PC-9 (cell line): ENCODE measurements around the gene MASP2. TPM values are rescaled to one million over a fixed set of nuclear protein-coding genes. Genes with fewer than 3 reads are reported as not detected.

ENCODE experiments used
- BruUV-seq: library from RNA; stranded (reverse); fragments of 400-500 nt; replicated peaks from 2 replicates; lab custom pipeline; 2021; lab: Mats Ljungman, UMichigan
- CTCF ChIA-PET: fragments of 300-600 bp; sonication (Branson Sonifier 250); formaldehyde crosslinking; loops from one replicate; lab custom pipeline; 2022; ENCODE audit warnings: antibody characterized with exemption; lab: Charles Lee
- POLR2A ChIA-PET: fragments of 300-600 bp; sonication (Branson Sonifier 250); formaldehyde crosslinking; loops from one replicate; lab custom pipeline; 2022; ENCODE audit warnings: antibody characterized with exemption; ENCODE audit not compliant: unreplicated experiment; lab: Charles Lee
- DNase-seq, 2 experiments: peaks; one replicate each; pipeline versions ENCODE4 v3.0.0 to v3.0.0-alpha.2; 2015 to 2022; ENCODE audit warnings: mixed read lengths in 1 of 2
- H2AFZ ChIP-seq: fragments of 200-600 bp; sonication (generic); 2 replicates; pipeline ENCODE4 v1.8.1; 2017; ENCODE audit warnings: antibody characterized with exemption
- H3F3A ChIP-seq: fragments of 200-600 bp; sonication (generic); 2 replicates; pipeline ENCODE4 v1.8.1; 2017; ENCODE audit warnings: antibody characterized with exemption, mild to moderate bottlenecking, low read depth; ENCODE audit not compliant: insufficient read depth
- H3K27ac ChIP-seq: fragments of 200-600 bp; sonication (generic); 2 replicates; pipeline ENCODE4 v1.6.1; 2016; ENCODE audit warnings: mixed run types
- H3K27me3 ChIP-seq: fragments of 200-600 bp; sonication (generic); 2 replicates; pipeline ENCODE4 v1.6.1; 2016; ENCODE audit warnings: low read depth, mixed run types; ENCODE audit not compliant: insufficient read depth
- H3K36me3 ChIP-seq: fragments of 200-600 bp; sonication (generic); 2 replicates; pipeline ENCODE4 v1.6.1; 2016; ENCODE audit warnings: low read depth, mixed run types
- H3K4me1 ChIP-seq: fragments of 200-600 bp; sonication (generic); replicated peaks from 2 replicates; pipeline ENCODE4 v1.6.1; 2016; ENCODE audit warnings: mixed run types; ENCODE audit not compliant: insufficient read depth
- H3K4me2 ChIP-seq: fragments of 200-600 bp; sonication (generic); 2 replicates; pipeline ENCODE4 v1.6.1; 2017; ENCODE audit warnings: mixed run types
- H3K4me3 ChIP-seq: fragments of 200-600 bp; sonication (generic); 2 replicates; pipeline ENCODE4 v1.6.1; 2016; ENCODE audit warnings: mixed run types
- H3K79me2 ChIP-seq: fragments of 200-600 bp; sonication (generic); 2 replicates; pipeline ENCODE4 v1.6.1; 2017; ENCODE audit warnings: low read depth, mixed run types
- H3K9me2 ChIP-seq: fragments of 200-600 bp; sonication (generic); 2 replicates; pipeline ENCODE4 v1.8.1; 2017; ENCODE audit warnings: mild to moderate bottlenecking; ENCODE audit not compliant: insufficient read depth
- H3K9me3 ChIP-seq: fragments of 200-600 bp; sonication (generic); 2 replicates; pipeline ENCODE4 v1.8.1; 2016; ENCODE audit warnings: low read depth; ENCODE audit not compliant: insufficient read depth
- H4K20me1 ChIP-seq: fragments of 200-600 bp; sonication (generic); 2 replicates; pipeline ENCODE4 v1.8.1; 2017; ENCODE audit not compliant: insufficient read depth
- CTCF ChIP-seq: fragments of 200-600 bp; sonication (generic); conservative IDR thresholded peaks from 2 replicates; pipeline ENCODE4 v1.6.1; 2017; ENCODE audit warnings: mixed run types, antibody characterized with exemption, mild to moderate bottlenecking, moderate library complexity
- EZH2 ChIP-seq: fragments of 200-600 bp; sonication (generic); IDR thresholded peaks from 2 replicates; pipeline ENCODE4 v1.8.0; 2017; ENCODE audit warnings: antibody characterized with exemption, low read depth
- intact Hi-C: fragments of 100-400 bp; cut with micrococcal nuclease; formaldehyde crosslinking; loops from one replicate; pipeline ENCODE4 v1.10.0; 2022; ENCODE audit not compliant: unreplicated experiment
- total RNA-seq: library from RNA; stranded (reverse); gene quantifications from 2 replicates; pipeline ENCODE4 v1.2.3, GENCODE V29; 2021

MASP2 gene
- total RNA-seq, 1 experiment from 2014 or later, result not detected

GRCh38 chr1:10980841-10981727 is 66.0 kb downstream of the MASP2 start:
- DNase-seq, result no peak
- peaks cover 6% of the 10 kb centered on the region; the same call in 1 of the 2 replicates for H3F3A ChIP-seq
- TF ChIP-seq CTCF (no peak), EZH2 (no peak)
- H4K20me1 ChIP-seq, result no peaks in the 10 kb centered on the region
- no peaks in the 10 kb centered on the region; the same call in none of the 2 replicates for H3K4me1 ChIP-seq
- H3K27me3 ChIP-seq, result no peaks in the 10 kb centered on the region
- peak overlapping the region; percentile 59 for H3K4me2 ChIP-seq
- intact Hi-C loops, result loop anchor here (2.0 kb wide), 1 partner anchor 32 kb away; the partner anchor contains the start of gene TARDBP
- BruUV-seq, result no TSS peak
- H3K4me3 ChIP-seq, result no peak overlapping the region
- H2AFZ ChIP-seq, result no peak overlapping the region
- CTCF ChIA-PET, result interaction anchor here (0.6 kb wide), 2 partner anchors 10 to 878 kb away, joined by 3 to 5 read pairs; no protein-coding TSS in a partner anchor
- H3K9me2 ChIP-seq, result no peaks in the 10 kb centered on the region
- H3K27ac ChIP-seq, result no peak overlapping the region
- POLR2A ChIA-PET, result interaction anchor here (0.6 kb wide), 1 partner anchor 81 kb away, joined by 3 read pairs; no protein-coding TSS in a partner anchor
- no peaks in the 10 kb centered on the region for H3K79me2 ChIP-seq
- no peaks in the 10 kb centered on the region for H3K9me3 ChIP-seq
- no peaks in the 10 kb centered on the region for H3K36me3 ChIP-seq

- H3K36me3 ChIP-seq, result no peaks in the 10 kb centered on the region
- no peaks in the 10 kb centered on the region for H3K27me3 ChIP-seq
- no peaks in the 10 kb centered on the region for H3K79me2 ChIP-seq
- ChIA-PET CTCF (interaction anchor here (0.6 kb wide), 1 partner anchor 31 kb away, joined by 8 read pairs; no protein-coding TSS in a partner anchor), POLR2A (interaction anchor here (0.7 kb wide), 1 partner anchor 14 kb away, joined by 3 read pairs; no protein-coding TSS in a partner anchor)
- peak; percentile 81 to 93 for DNase-seq
- no peaks in the 10 kb centered on the region for H4K20me1 ChIP-seq
- no peak overlapping the region for H3K4me3 ChIP-seq
- peak; percentile 58 for TF ChIP-seq CTCF
- TF ChIP-seq EZH2, result no peak
- H3F3A ChIP-seq, result peaks cover 6% of the 10 kb centered on the region; the same call in 1 of the 2 replicates
- no TSS peak for BruUV-seq
- H3K9me3 ChIP-seq, result no peaks in the 10 kb centered on the region
- H3K4me1 ChIP-seq, result no peaks in the 10 kb centered on the region; the same call in none of the 2 replicates
- 0 out of 2 replicates have a peak overlapping the region, but pooled peaks have one; percentile 43 for H2AFZ ChIP-seq
- H3K27ac ChIP-seq, result no peak overlapping the region
- intact Hi-C loops, result loop anchor here (2.0 kb wide), 1 partner anchor 33 kb away; the partner anchor contains the start of gene TARDBP
- H3K4me2 ChIP-seq, result peak overlapping the region; percentile 59
- no peaks in the 10 kb centered on the region for H3K9me2 ChIP-seq
These were observed 66.9 kb downstream of the MASP2 start for GRCh38 chr1:10980094-10980577.

GRCh38 chr1:10979483-10979920 is 67.5 kb downstream of the MASP2 start:
- Histone ChIP-seq H3K79me2 (no peaks in the 10 kb centered on the region), H3K4me2 (peak overlapping the region; percentile 59; the same call in 1 of the 2 replicates), H4K20me1 (no peaks in the 10 kb centered on the region), H3K4me1 (no peaks in the 10 kb centered on the region; the same call in none of the 2 replicates), H3K27ac (no peak overlapping the region), H3F3A (peaks cover 6% of the 10 kb centered on the region; the same call in 1 of the 2 replicates), H3K36me3 (no peaks in the 10 kb centered on the region), H3K27me3 (no peaks in the 10 kb centered on the region), H3K9me2 (no peaks in the 10 kb centered on the region), H3K9me3 (no peaks in the 10 kb centered on the region), H3K4me3 (no peak overlapping the region), H2AFZ (no peak overlapping the region)
- BruUV-seq, result no TSS peak
- TF ChIP-seq EZH2 (no peak), CTCF (no peak)
- ChIA-PET CTCF (interaction anchor here (0.7 kb wide), 1 partner anchor 1407 kb away, joined by 4 read pairs; no protein-coding TSS in a partner anchor), POLR2A (no interaction called here)
- DNase-seq, result no peak
- intact Hi-C loops, result no loop called here
